HL-60 (cell line): ENCODE results near the gene RBMX.

Experiments
- DNase-seq, 2 experiments: peaks; one replicate each; pipeline ENCODE4 v3.0.0-alpha.2; 2010 to 2020; ENCODE audit warnings: low read depth in 1 of 2, low spot score in 1 of 2
- H3K27ac ChIP-seq: fragments of 250-450 bp; sonication (Bioruptor Pico); replicated peaks from 2 replicates; pipeline ENCODE4 v1.5.1; 2020; ENCODE audit warnings: mild to moderate bottlenecking, moderate library complexity
- H3K27me3 ChIP-seq: fragments of 250-450 bp; sonication (Bioruptor Pico); 2 replicates; pipeline ENCODE4 v1.5.1; 2021; ENCODE audit warnings: mild to moderate bottlenecking, moderate library complexity; ENCODE audit not compliant: insufficient read depth, poor library complexity, severe bottlenecking
- H3K4me3 ChIP-seq: replicated peaks from 2 replicates; pipeline ENCODE4 v1.5.1; 2011; ENCODE audit warnings: mild to moderate bottlenecking, control low read depth, low read length; ENCODE audit not compliant: insufficient read depth
- CTCF ChIP-seq: IDR thresholded peaks from one replicate; pipeline ENCODE4 v1.5.1; 2011; ENCODE audit warnings: low read length, control low read depth, inconsistent platforms; ENCODE audit not compliant: insufficient read depth
- GABPA ChIP-seq: IDR thresholded peaks from 2 replicates; pipeline ENCODE4 v1.6.1; 2012; ENCODE audit warnings: low read depth
- POLR2AphosphoS5 ChIP-seq: IDR thresholded peaks from 2 replicates; pipeline ENCODE4 v1.6.1; 2012; ENCODE audit warnings: low read depth
- REST ChIP-seq: IDR thresholded peaks from 2 replicates; pipeline ENCODE4 v1.6.1; 2012; ENCODE audit warnings: low read depth; ENCODE audit not compliant: insufficient replicate concordance
- SPI1 ChIP-seq: IDR thresholded peaks from 2 replicates; pipeline ENCODE4 v1.6.1; 2012; ENCODE audit warnings: low read depth, mild to moderate bottlenecking, borderline replicate concordance

Gene RBMX

GRCh38 chrX:136863826-136864225 lies 16.7 kb downstream of the RBMX start:
- no peak overlapping the region for H3K4me3 ChIP-seq
- H3K27me3 ChIP-seq: no peaks in the 10 kb centered on the region
- TF ChIP-seq REST: no peak
- TF ChIP-seq SPI1: no peak
- no peak for TF ChIP-seq POLR2AphosphoS5
- TF ChIP-seq GABPA: no peak
- DNase-seq: no peak
- no peak overlapping the region for H3K27ac ChIP-seq

GRCh38 chrX:136862546-136862945 lies 18.0 kb downstream of the RBMX start:
- Histone ChIP-seq H3K27ac (no peak overlapping the region), H3K27me3 (no peaks in the 10 kb centered on the region), H3K4me3 (no peak overlapping the region)
- TF ChIP-seq SPI1 (no peak), CTCF (no peak), GABPA (no peak), POLR2AphosphoS5 (no peak), REST (no peak)
- DNase-seq: no peak

GRCh38 chrX:136861877-136862276 lies 18.6 kb downstream of the RBMX start:
- Histone ChIP-seq H3K4me3 (no peak overlapping the region), H3K27ac (no peak overlapping the region), H3K27me3 (no peaks in the 10 kb centered on the region)
- TF ChIP-seq REST (no peak), CTCF (no peak), POLR2AphosphoS5 (no peak), GABPA (no peak), SPI1 (no peak)
- DNase-seq: no peak
